Kidney (tissue), 14 donors: ENCODE measurements around the gene AKTIP. TPM values are rescaled to one million over a fixed set of nuclear protein-coding genes. Genes with fewer than 3 reads are reported as not detected.

Source experiments
- DNase-seq, 5 donors: peaks; one replicate each; pipeline ENCODE4 v3.0.0-alpha.2; 2013 to 2020
- FAIRE-seq: peaks from 2 replicates; lab custom pipeline; 2012; peaks lifted over from hg19 to GRCh38; lab: Jason Lieb, UNC
- H3K27ac ChIP-seq, 2 donors: one replicate each; pipeline ENCODE4 v1.7.0; 2013; ENCODE audit warnings: low read depth in 2 of 2, low read length in 2 of 2, inconsistent platforms in 1 of 2
- H3K27me3 ChIP-seq: one replicate; pipeline ENCODE4 v1.7.1; 2013; ENCODE audit warnings: low read length, inconsistent platforms; ENCODE audit not compliant: control insufficient read depth, insufficient read depth
- H3K36me3 ChIP-seq, 3 donors: one replicate each; pipeline versions ENCODE4 v1.7.0 to v1.7.1; 2013; ENCODE audit warnings: low read length in 3 of 3, control low read depth in 1 of 3, inconsistent platforms in 1 of 3; ENCODE audit not compliant: insufficient read depth in 3 of 3, control insufficient read depth in 2 of 3
- H3K4me1 ChIP-seq, 3 donors: one replicate each; pipeline versions ENCODE4 v1.7.0 to v1.7.1; 2013; ENCODE audit warnings: low read length in 3 of 3, inconsistent platforms in 1 of 3, low read depth in 1 of 3; ENCODE audit not compliant: control insufficient read depth in 2 of 3, insufficient read depth in 2 of 3
- H3K4me3 ChIP-seq, 3 donors: one replicate each; pipeline versions ENCODE4 v1.7.0 to v1.8.1; 2013; ENCODE audit warnings: low read length in 3 of 3, control low read depth in 1 of 3, inconsistent platforms in 1 of 3
- H3K9ac ChIP-seq, 3 donors: one replicate each; pipeline versions ENCODE4 v1.7.0 to v1.7.1; 2013; ENCODE audit warnings: low read length in 3 of 3, control low read depth in 1 of 3, inconsistent platforms in 1 of 3
- H3K9me3 ChIP-seq, 3 donors: one replicate each; pipeline versions ENCODE4 v1.7.0 to v1.7.1; 2013; ENCODE audit warnings: low read length in 3 of 3, control low read depth in 1 of 3, inconsistent platforms in 1 of 3; ENCODE audit not compliant: control insufficient read depth in 2 of 3, insufficient read depth in 1 of 3
- intact Hi-C: fragments of 100-400 bp; cut with DNase I; formaldehyde crosslinking; loops from one replicate; pipeline ENCODE4 v1.11.1; 2022
- polyA plus RNA-seq: library from polyadenylated mRNA; stranded (reverse); fragments of 350-450 nt; fragmentation: Illumina TruSeq; extraction: RNeasy Lipid Tissue Mini Kit (QIAGEN cat#74804); gene quantifications from one replicate; pipeline ENCODE4 v1.2.3, GENCODE V29; 2014; ENCODE audit warnings: low read depth, low replicate concordance; ENCODE audit not compliant: insufficient read depth
- total RNA-seq: library from RNA; stranded (reverse); fragmentation: NEBNext Ultra II Directional; extraction: Animal tissue kit (Norgen Biotek cat#: 25700); gene quantifications from one replicate; pipeline ENCODE4 v1.2.1, GENCODE V29; 2021
- TF ChIP-seq, protein P1 (sequence below): IDR thresholded peaks from 3 replicates; pipeline ENCODE4 v1.5.1; 2012; ENCODE audit warnings: mild to moderate bottlenecking, moderate library complexity, borderline replicate concordance; ENCODE audit not compliant: insufficient read depth; ENCODE audit errors: extremely low read depth
- donor health status: control.
- donor health status: control.
- donor health status: control.
- donor health status: control.
- donor health status: control.
- donor health status: DM: yes; HTN: yes; CAD: no.
- donor health status: Normal renal cell carcinoma (clear cell type).

AKTIP gene
- total and polyA plus RNA-seq, 2 donors from 2014 or later = 44.5 to 52.0 TPM

DNA sequence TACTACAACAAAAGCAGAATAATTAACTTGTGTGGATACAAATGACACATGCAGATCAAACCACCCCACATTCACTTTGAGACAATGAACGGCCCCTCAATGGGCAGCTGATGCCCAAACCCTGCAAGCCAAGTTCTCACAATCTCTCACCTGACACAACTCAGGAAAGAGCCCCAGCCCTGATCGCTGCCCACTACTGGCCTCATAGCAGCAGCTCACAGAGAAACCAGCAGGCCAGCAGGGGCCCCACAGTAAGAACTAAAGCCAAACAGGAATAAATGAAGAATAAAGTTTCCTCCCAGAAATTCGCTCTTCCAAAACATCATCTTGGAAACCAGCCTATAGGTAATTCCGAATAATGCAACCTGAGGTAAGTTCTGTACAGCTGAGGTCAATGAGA is 7.7 kb downstream of the AKTIP start:
- no peaks in the 10 kb centered on the region for H3K27me3 ChIP-seq
- H3K4me3 ChIP-seq = no peak overlapping the region
- TF ChIP-seq, protein P1, sequence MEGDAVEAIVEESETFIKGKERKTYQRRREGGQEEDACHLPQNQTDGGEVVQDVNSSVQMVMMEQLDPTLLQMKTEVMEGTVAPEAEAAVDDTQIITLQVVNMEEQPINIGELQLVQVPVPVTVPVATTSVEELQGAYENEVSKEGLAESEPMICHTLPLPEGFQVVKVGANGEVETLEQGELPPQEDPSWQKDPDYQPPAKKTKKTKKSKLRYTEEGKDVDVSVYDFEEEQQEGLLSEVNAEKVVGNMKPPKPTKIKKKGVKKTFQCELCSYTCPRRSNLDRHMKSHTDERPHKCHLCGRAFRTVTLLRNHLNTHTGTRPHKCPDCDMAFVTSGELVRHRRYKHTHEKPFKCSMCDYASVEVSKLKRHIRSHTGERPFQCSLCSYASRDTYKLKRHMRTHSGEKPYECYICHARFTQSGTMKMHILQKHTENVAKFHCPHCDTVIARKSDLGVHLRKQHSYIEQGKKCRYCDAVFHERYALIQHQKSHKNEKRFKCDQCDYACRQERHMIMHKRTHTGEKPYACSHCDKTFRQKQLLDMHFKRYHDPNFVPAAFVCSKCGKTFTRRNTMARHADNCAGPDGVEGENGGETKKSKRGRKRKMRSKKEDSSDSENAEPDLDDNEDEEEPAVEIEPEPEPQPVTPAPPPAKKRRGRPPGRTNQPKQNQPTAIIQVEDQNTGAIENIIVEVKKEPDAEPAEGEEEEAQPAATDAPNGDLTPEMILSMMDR = no peak
- DNase-seq (no peak), FAIRE-seq (no peak)
- no peaks in the 10 kb centered on the region for H3K4me1 ChIP-seq
- H3K9ac ChIP-seq = no peak overlapping the region
- H3K9me3 ChIP-seq = no peaks in the 10 kb centered on the region
- peaks cover 0 to 49% (median 34%) of the 10 kb centered on the region in 3 donors for H3K36me3 ChIP-seq
- H3K27ac ChIP-seq = no peak overlapping the region
- intact Hi-C loops = no loop called here

GRCh38 chr16:53494636-53495035 is 8.4 kb downstream of the AKTIP start:
- Histone ChIP-seq H3K27ac (no peak overlapping the region), H3K4me1 (no peaks in the 10 kb centered on the region), H3K27me3 (no peaks in the 10 kb centered on the region), H3K9ac (no peak overlapping the region), H3K9me3 (no peaks in the 10 kb centered on the region), H3K4me3 (no peak overlapping the region), H3K36me3 (peaks cover 0 to 55% (median 37%) of the 10 kb centered on the region in 3 donors)
- FAIRE-seq (no peak), DNase-seq (no peak)
- intact Hi-C loops = no loop called here
- TF ChIP-seq, protein P1 = no peak

- Histone ChIP-seq H3K4me3 (no peak overlapping the region), H3K9ac (no peak overlapping the region), H3K27me3 (no peaks in the 10 kb centered on the region), H3K27ac (no peak overlapping the region), H3K9me3 (no peaks in the 10 kb centered on the region), H3K36me3 (peaks cover 3 to 55% (median 33%) of the 10 kb centered on the region in 3 donors), H3K4me1 (no peaks in the 10 kb centered on the region)
- TF ChIP-seq, protein P1 = no peak
- FAIRE-seq (peak; percentile 13), DNase-seq (no peak)
- intact Hi-C loops = no loop called here
These were observed 10.5 kb downstream of the AKTIP start for GRCh38 chr16:53492503-53492902.

GRCh38 chr16:53489755-53490154 is 13.3 kb downstream of the AKTIP start:
- Histone ChIP-seq H3K36me3 (peaks cover 7 to 46% (median 23%) of the 10 kb centered on the region in 3 donors), H3K4me1 (no peaks in the 10 kb centered on the region), H3K9me3 (peaks cover 0 to 2% (median 0%) of the 10 kb centered on the region in 3 donors), H3K27ac (no peak overlapping the region), H3K27me3 (no peaks in the 10 kb centered on the region), H3K4me3 (no peak overlapping the region), H3K9ac (no peak overlapping the region)
- TF ChIP-seq, protein P1 = no peak
- DNase-seq (no peak), FAIRE-seq (no peak)
- intact Hi-C loops = no loop called here
